HEK293T (cell line): Measurements from ENCODE around the gene GMPPB.
A peak's percentile ranks its signal among the peaks of the same experiment; 100 is the strongest.

ENCODE experiments used
- ARNT ChIP-seq: fragments of 450-650 bp; IDR thresholded peaks from 2 replicates; pipeline ENCODE4 v1.6.1; 2017; ENCODE audit warnings: mild to moderate bottlenecking
- BHLHE40 ChIP-seq: fragments of 450-650 bp; IDR thresholded peaks from 2 replicates; pipeline ENCODE4 v1.6.1; 2016; ENCODE audit warnings: mild to moderate bottlenecking, moderate library complexity, borderline replicate concordance
- FOXK2 ChIP-seq: fragments of 450-650 bp; IDR thresholded peaks from 2 replicates; pipeline ENCODE4 v1.6.1; 2016; ENCODE audit warnings: mild to moderate bottlenecking
- FOXM1 ChIP-seq: fragments of 450-650 bp; IDR thresholded peaks from 2 replicates; pipeline ENCODE4 v1.6.1; 2017; ENCODE audit warnings: mild to moderate bottlenecking, borderline replicate concordance
- HDGF ChIP-seq: fragments of 450-650 bp; IDR thresholded peaks from 2 replicates; pipeline ENCODE4 v1.6.1; 2017; ENCODE audit warnings: antibody characterized with exemption, borderline replicate concordance
- L3MBTL2 ChIP-seq: fragments of 450-650 bp; conservative IDR thresholded peaks from 2 replicates; pipeline ENCODE4 v1.6.1; 2016; ENCODE audit warnings: mild to moderate bottlenecking
- NFRKB ChIP-seq: fragments of 450-650 bp; IDR thresholded peaks from 2 replicates; pipeline ENCODE4 v1.6.1; 2016; ENCODE audit warnings: mild to moderate bottlenecking, moderate library complexity
- PKNOX1 ChIP-seq: fragments of 450-650 bp; IDR thresholded peaks from 2 replicates; pipeline ENCODE4 v1.6.1; 2016
- SP1 ChIP-seq: fragments of 450-650 bp; IDR thresholded peaks from 2 replicates; pipeline ENCODE4 v1.6.1; 2017
- SUZ12 ChIP-seq: fragments of 450-650 bp; IDR thresholded peaks from 2 replicates; pipeline ENCODE4 v1.6.1; 2016; ENCODE audit warnings: mild to moderate bottlenecking
- TARDBP ChIP-seq: fragments of 450-650 bp; IDR thresholded peaks from 2 replicates; pipeline ENCODE4 v1.6.1; 2016

- TF ChIP-seq SUZ12 (no peak), TARDBP (no peak), NFRKB (no peak), FOXK2 (peak; percentile 49; the same call in 1 of the 2 replicates), FOXM1 (0 out of 2 replicates have a peak, but pooled peaks have one; percentile 53), BHLHE40 (no peak), ARNT (peak; percentile 37; the same call in 1 of the 2 replicates), HDGF (no peak), SP1 (no peak), L3MBTL2 (0 out of 2 replicates have a peak, but pooled peaks have one; percentile 14), PKNOX1 (no peak)
These were observed 34.5 kb downstream of the GMPPB start, which contains the start of the genes MST1 and RNF123 for GRCh38 chr3:49689046-49689907.
